HL-60/S4 (cell line): ENCODE data around the gene AATK.

ENCODE experiments used
- in situ Hi-C: fragments of 300-500 bp; cut with MboI; formaldehyde crosslinking; loops from 2 replicates; pipeline ENCODE4 v1.14.3; 2022; ENCODE audit warnings: low sequenced_read_pairs

The AATK gene

DNA sequence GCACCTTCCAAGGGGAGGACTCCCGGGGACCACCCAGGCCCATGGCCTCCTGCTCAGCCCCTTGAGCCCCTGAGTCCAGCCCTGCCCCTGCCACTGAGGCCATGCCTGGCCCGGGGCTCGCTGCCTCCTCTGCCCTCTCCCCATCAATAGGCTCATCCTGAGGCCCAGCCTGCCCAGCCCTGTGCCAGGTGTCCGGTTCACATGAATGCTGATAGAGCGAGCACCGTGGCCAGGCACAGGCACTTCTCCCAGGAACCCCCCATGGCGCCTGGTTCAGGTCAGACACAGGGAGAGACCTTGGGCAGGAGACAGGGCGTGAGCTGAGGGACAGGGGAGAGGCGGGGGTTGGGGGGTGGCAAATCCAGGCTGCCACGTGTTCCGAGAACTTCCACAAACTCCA is 3.5 kb downstream of the AATK start:
- in situ Hi-C loops = no loop called here

DNA sequence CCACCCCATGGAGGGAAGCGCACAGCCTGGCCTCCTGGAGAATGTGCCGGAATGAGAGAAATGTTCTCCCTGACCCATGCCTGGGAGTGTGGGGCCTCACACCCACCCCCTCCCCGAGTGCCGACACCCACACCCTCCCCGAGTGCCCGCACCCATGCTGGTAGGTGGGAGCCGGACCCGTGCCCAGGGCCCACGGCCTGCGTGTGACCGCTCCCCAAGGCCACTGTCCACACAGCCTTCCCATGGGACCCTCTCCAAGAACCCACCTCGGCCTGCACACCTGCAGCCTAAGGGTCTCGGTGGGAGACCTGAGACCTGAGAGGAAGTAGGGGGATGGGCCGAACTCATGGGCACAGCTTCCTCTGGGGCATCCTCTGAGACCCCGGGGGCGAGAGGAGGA is 4.0 kb downstream of the AATK start:
- in situ Hi-C loops = no loop called here

DNA sequence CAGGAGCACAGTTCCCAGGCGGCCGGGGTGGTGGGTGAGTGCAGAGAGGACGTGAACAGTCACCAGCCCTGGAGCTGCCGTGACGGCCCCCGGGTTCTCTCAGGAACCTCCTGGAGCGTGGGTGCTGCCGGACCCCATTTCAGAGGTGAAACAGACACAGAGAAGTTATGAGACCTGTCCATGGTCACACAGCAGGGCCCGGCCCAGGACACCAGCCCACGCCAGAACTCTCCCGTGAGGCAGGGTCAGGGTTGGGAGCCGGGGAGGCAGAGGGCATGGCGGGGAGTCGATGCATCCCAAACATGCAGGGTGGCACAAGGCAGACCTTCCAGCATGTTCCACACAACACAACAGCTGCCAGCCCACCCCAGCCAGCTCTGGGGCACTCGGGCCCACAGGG is 4.5 kb downstream of the AATK start:
- in situ Hi-C loops = no loop called here

- in situ Hi-C loops = no loop called here
Measured at GRCh38 chr17:81160747-81161453, 5.1 kb downstream of the AATK start.

- in situ Hi-C loops = no loop called here
Measured at GRCh38 chr17:81160306-81160705, 5.7 kb downstream of the AATK start.

GRCh38 chr17:81159611-81160265 is 6.3 kb downstream of the AATK start:
- in situ Hi-C loops = no loop called here

DNA sequence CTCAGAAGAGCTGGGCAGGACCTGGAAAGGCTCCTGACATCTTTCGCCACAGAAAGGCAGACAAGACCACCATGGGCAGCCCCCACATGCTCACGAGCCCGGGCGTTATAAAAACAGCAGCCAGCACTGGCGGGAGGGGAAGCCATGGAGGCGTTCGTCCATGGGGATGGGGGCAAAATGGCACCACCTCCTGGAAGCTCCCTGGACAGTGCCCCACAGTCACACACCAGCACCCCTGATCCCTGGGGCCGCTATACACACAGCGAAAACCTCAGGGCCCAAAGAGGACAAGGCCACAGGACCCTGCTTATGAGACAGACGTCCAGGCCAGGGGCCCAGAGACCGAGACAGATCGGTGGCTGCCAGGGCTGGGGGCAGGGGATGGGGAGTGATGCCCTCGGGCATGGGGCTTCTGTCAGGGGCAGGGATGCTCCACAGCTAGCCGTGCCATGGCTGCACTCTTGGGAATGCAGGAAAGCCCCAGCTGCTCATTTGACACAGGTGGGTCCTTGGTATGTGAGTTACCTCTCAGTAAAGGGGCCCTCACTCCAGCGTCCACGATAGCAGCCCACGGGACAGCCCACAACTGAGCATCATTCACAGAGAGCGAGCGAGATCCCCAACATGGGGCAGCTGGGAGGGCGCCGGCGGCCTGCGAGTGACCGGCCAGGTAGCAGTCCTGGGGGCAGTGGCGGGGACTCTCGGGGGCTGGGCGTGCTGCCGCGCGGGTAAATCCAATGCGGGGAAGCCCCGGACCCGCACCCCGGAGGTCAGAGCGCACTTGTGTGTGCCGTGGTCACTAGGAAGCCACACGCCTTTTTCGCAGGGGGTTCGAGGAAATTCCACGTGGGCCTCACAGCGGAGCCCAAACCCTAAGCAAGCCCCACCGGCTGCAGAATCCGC is 7.1 kb downstream of the AATK start:
- in situ Hi-C loops = no loop called here

GRCh38 chr17:81157848-81158687 is 8.0 kb downstream of the AATK start:
- in situ Hi-C loops = no loop called here

DNA sequence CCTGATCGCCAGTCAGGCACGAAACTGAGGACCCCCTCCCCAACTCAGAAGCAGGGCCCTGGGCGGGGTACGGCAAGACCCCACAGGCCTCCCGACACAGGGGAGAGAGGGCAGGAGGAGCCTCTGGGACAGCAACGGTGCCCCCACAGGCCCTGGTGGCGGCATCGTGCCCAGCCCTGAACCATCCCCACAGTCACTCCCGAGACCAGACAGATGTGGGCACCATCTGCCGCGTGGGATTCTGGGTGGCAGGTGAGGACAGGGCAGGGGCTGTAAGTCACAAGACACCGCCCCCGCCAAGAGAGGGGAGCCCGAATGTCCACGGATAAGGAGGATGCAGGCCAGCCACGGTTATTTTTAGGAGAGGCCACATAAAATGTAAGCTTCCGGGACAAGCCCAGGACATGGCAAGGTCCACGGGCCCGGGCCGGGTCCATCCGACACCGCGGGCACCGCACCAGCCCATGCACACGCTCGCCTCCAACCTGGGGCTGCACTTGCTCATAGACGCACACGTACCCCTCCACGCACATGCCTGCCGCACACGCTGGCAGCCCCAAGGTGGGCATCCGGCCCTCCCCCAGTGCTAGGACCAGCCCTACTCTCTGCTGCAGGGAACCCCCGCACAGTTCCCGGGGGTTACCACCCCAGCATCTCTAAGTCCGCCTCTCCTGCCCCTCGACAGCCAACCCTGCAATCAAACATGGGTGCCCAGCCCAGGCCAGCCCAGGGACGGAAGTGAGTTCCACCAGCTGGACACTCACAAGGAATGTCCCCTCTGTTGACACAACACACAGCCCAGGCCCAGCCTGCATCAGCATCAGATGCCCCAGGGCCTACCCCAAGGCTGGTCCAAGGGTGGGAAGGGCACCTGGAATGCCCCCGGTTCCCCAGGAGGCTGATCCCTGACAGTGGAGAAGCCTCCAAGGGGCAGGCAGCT is 8.9 kb downstream of the AATK start:
- in situ Hi-C loops = no loop called here

GRCh38 chr17:81154961-81155360 is 11.1 kb downstream of the AATK start:
- in situ Hi-C loops = loop anchor here (5.0 kb wide), 1 partner anchor 82 kb away; the partner anchor contains the start of genes NDUFAF8 and TEPSIN

GRCh38 chr17:81154016-81154415 is 12.0 kb downstream of the AATK start:
- in situ Hi-C loops = loop anchor here (5.0 kb wide), 1 partner anchor 83 kb away; the partner anchor contains the start of genes NDUFAF8 and TEPSIN

DNA sequence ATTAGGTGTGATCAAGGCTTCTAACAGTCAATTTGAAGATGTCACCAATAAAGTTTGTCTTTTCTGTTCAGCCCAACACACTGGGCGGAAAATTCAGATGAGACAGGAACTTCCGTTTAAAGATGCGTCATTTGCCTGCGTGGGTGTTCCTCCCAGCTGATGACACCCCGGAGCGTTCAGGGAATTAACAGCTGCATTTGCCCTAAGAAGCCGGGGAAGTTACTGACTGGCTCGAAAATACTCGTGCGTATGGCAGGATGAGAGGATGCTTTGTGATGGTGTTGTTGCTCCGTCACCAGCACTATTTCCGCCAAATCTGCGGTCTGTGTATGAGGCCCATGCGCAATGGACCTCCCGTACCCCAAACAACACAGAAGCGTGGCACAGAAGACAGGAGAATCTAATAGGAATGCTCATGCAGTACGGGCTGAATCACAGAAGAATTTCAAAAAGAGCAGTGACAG is 12.6 kb downstream of the AATK start:
- in situ Hi-C loops = loop anchor here (5.0 kb wide), 1 partner anchor 84 kb away; the partner anchor contains the start of genes NDUFAF8 and TEPSIN

GRCh38 chr17:81152288-81152828 is 13.7 kb downstream of the AATK start:
- in situ Hi-C loops = loop anchor here (5.0 kb wide), 1 partner anchor 85 kb away; the partner anchor contains the start of genes NDUFAF8 and TEPSIN

GRCh38 chr17:81151278-81151677 is 14.7 kb downstream of the AATK start:
- in situ Hi-C loops = loop anchor here (5.0 kb wide), 1 partner anchor 86 kb away; the partner anchor contains the start of genes NDUFAF8 and TEPSIN

DNA sequence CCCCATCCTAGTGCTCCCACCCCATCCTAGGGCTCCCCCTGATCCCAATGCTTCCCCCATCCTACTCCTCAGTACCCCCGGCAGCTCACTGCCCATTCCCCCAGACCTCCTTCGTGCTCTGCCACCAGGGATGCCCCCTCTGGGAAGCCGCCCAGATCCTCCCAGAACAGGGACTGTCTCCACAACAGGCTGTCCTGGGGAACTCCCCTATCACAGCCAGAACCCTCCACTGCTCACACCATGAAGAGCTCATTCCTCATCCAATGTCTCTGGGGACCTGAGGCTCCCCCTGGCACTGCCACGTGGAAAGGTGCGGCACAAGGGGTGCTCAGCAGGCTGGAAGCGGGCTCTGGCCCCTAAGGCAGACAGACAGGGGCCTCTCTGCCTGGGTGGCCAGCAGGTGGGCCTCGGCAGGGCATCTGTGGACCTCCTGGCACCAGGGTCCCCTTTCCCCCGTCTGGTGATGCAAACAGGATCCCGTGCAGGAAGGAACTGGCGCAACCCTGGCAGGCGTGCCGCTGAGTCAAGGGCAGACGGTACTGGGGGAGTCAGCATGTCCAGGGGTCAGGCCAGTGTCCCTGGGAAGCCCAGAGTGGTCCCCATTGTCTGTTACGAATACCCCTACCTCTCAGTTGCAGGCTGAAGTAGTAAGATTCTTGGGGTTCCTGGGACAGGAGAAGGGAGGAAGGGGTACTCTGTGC is 15.5 kb downstream of the AATK start:
- in situ Hi-C loops = loop anchor here (5.0 kb wide), 1 partner anchor 87 kb away; the partner anchor contains the start of genes NDUFAF8 and TEPSIN

GRCh38 chr17:81148986-81149533 is 17.0 kb downstream of the AATK start:
- in situ Hi-C loops = no loop called here

DNA sequence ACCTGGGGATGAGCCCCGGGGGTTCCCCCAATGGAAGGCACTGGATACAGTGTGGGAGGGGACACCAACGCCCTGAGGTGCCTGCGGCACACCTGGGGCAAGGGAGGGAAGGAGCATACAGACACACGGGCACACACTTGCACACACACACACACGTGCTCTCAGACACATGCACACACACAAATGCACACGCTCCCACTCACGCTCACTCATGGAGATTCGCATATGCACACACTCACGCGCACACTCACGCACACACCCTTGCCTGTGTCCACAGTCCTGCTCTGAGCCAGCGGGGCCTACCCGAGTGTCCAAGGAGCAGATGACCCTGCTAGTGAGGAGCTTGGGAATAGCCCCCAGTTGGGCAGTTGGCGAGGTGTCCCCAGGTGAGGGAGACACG is 17.4 kb downstream of the AATK start:
- in situ Hi-C loops = no loop called here

DNA sequence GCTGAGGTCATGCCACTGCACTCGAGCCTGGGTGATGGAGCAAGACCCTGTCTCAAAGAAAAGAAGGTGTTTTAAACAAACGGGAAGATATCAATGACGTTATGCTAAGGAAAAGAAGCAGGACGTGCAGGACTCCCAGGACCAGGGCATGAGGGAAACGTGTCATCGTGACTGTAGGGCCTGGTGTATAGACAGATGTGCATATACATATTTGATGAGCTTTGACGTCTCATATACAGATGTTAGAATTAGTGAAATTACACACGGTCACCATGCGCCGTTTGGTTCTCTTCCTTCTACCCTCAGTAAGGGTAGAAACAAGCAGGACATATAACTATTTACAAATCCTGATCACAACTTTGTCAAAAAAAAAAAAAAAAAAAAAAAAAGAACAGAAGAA is 18.3 kb downstream of the AATK start:
- in situ Hi-C loops = no loop called here
